ENCODE results near the gene CACNB2. TPM values are rescaled to one million over a fixed set of nuclear protein-coding genes. Genes with fewer than 3 reads are reported as not detected.

CACNB2 gene
- total RNA-seq, 1 experiment from 2014 or later, result not detected

DNA sequence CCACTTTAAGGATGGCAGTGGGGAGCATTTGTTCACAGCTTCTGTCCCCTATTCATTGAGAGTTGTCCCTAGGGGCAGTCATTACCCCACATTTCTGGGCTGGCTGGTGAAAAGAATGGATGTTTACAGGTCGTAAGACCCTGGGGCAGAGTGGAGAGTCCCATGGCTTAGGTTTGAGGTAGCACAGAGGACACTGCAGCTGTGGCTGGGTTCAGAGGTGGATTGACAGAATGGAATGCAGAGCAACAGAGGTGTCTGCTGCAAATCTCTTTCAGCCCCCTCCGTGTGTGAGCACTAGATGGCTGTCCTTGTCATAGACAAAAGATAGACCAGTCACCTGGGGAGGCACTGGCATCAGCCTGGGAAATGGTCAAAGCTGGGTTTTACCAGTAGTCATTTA lies 141.9 kb downstream of the CACNB2 start:
- no peaks in the 10 kb centered on the region for H3K36me3 ChIP-seq
- H3K27me3 ChIP-seq, result no peaks in the 10 kb centered on the region
- H3K4me3 ChIP-seq, result no peak overlapping the region
- no peak for DNase-seq
- H3K9me3 ChIP-seq, result no peaks in the 10 kb centered on the region

DNA sequence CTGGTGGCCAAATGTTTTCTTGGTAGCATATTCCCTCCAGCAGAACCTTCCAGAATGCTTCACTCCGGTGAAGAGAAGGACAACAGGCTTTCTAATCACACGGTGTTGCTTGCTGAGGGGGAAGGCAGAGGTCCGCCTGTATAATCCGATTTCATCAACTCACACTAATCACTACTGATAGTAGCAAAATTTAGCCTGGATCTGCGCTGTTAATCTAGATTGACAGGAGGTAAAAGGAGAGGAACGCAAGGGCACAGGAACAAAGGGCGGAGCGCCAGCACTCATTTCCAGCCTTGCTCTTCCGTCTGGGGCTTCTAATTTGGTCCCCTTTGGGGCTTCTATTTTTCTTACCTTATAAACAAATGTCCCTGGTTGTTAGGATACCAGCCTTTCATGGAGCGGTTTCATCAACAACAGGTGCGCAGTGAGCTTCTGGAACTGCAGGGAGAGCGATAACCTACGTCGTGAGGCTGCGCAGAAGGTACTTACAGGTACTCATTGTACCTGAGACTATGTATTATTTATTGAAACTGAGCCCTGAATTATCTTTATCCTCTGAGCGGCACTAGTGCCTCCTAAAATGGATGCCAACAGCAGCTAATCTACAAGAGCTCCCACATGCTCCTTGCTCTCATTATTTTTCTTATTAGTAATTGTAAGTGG lies 150.6 kb downstream of the CACNB2 start:
- DNase-seq, result no peak
- Histone ChIP-seq H3K27me3 (no peaks in the 10 kb centered on the region), H3K36me3 (no peaks in the 10 kb centered on the region)

DNA sequence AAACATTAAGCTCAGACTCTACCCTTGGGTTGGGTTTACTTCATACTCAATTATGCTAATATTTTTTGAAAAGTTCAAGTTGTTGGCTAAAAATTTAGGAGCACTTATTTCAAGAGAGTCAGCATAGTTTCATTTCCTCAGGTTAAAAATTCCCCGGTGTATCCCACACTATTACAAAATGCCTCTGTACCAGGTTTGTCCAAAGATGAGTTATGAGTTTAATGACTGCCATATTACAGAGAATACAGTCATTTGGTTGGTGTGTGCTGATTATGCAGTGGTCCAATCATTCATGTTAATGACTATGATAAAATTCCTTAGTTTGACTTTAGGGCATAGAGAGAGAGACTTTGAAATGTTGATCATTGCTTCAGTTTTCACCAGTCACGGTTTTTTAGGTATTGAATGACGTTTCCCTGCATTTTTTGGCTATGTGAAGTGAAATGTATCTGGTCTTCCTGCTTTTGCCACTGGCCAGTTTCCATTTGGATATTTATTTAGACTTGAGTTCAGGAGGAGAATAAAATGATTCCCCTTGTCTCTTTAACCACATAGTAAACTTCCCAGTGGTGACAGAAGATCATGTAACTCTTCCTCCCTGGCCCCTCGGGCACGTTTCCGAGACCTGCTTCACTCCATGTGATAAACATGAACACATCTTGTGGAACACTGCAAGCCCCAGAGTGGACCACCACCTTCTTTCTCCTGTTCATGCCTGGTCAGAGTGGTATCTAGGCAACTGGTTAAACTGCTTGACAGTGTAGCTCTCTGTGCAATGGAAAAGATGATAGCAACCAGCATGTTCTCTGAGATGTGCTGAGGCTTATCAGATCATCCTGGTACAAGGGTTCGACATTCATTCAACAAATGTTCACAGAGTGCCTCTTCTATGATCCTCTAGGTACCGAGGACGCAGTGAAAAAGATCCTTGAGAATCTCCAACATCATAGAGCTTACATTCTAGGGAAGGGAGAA lies 153.6 kb downstream of the CACNB2 start:
- Histone ChIP-seq H3K4me3 (no peak overlapping the region), H3K27me3 (no peaks in the 10 kb centered on the region), H3K36me3 (no peaks in the 10 kb centered on the region), H3K9me3 (no peaks in the 10 kb centered on the region)
- DNase-seq, result no peak

More for the DNA sequence above, 150.6 kb downstream of the CACNB2 start:
- Histone ChIP-seq H3K4me3 (no peak overlapping the region), H3K9me3 (no peaks in the 10 kb centered on the region)

DNA sequence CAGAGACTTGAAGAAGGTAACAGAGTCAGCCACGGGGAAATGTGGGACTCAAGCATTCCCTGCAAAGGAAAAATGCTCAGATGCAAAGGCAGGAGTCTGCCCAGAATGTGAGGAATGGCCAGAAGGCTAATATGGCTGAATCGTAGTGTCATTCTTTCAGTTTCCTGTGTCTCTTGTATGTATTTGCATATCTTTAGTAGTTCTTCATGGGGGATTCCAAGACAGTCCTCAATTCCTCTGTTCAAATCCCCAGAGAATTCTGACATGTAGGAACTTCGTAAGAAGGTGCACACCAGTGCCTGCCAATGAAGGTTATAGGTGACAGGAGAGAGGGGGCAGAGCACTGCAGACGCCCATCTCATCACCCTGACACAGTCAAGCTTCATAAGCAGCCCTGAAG lies 154.4 kb downstream of the CACNB2 start:
- H3K36me3 ChIP-seq, result no peaks in the 10 kb centered on the region
- H3K4me3 ChIP-seq, result no peak overlapping the region
- H3K27me3 ChIP-seq, result no peaks in the 10 kb centered on the region
- DNase-seq, result no peak
- no peaks in the 10 kb centered on the region for H3K9me3 ChIP-seq

DNA sequence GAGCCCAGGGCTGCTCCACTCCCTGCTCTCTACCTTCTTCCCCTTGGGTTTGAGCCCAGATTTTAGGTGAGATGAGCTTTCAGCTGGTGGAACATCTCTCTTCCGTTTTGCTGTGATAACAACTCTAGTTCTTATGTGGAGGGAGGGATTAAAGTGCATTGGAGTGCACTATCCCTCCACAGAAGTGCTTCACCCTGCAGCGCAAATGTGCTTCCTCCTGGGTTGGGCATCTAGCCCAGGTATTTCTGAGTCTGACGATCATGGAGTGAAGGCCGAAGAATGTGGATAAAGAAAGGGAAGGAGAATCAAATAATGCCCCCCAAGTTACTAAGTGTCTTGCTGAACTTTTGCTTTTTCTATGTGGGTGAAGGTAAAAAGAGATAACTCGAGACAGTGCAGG lies 157.4 kb downstream of the CACNB2 start:
- Histone ChIP-seq H3K4me3 (no peak overlapping the region), H3K36me3 (no peaks in the 10 kb centered on the region), H3K27me3 (no peaks in the 10 kb centered on the region), H3K9me3 (no peaks in the 10 kb centered on the region)
- no peak for DNase-seq

DNA sequence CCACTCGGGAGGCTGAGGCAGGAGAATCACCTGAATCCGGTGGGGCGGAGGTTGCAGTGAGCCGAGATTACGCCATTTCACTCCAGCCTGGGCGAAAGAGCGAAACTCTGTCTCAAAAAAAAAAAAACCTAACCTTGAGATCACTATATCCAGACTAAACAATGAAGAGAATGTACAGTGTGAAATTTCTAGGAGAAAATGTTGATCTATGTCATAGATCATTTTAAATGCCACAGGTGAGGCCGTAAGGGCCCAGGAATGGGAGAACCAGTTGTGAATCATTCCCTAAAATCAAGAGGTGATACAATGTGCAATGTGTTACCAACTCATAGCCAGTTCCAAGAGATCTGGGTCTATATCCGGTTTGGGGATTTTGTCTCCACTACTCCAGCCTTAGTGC lies 158.0 kb downstream of the CACNB2 start:
- Histone ChIP-seq H3K4me3 (no peak overlapping the region), H3K36me3 (no peaks in the 10 kb centered on the region), H3K27me3 (no peaks in the 10 kb centered on the region), H3K9me3 (no peaks in the 10 kb centered on the region)
- DNase-seq, result no peak

DNA sequence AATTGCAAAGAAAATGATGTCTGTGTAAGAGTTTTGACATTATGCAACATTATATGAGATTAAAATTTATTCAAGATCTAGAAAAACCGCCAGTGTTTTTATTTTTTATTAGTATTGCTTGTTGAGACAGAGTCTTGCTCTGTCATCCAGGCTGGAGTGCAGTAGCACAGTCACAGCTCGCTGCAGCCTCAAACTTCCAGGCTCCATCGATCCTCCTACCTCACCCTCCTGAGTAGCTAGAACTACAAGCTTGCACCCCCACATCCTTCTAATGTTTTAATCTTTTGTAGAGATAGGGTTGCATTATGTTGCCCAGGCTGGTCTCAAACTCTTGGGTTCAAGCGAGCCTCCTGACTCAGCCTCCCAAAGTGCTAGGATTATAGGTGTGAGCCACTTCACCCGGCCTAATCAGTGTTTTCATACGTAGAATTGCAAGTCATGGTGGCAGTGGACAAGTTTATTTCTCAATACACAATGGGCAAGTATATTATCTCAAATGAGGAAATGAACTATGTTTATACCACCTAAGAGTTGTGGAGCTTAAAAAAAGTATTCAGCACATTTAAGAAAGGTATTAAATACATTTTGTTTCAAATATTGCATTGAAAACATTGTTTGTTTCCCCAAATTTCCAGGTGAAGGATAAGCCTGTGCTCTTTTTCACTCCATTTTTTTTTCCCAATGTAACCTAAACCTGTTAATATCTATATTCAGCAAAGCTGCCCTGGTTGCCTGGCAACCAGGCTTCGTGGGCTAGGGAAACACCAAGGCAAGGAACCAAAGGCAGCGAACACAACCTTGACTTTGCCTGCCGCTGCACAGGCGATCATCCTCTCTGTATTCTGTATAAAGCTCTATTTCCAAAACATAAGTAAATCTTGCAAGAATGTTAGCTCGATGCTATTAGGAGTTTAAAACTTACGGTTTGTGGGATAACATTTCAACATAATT lies 163.9 kb downstream of the CACNB2 start:
- Histone ChIP-seq H3K4me3 (no peak overlapping the region), H3K27me3 (no peaks in the 10 kb centered on the region), H3K36me3 (no peaks in the 10 kb centered on the region), H3K9me3 (no peaks in the 10 kb centered on the region)
- DNase-seq, result no peak

DNA sequence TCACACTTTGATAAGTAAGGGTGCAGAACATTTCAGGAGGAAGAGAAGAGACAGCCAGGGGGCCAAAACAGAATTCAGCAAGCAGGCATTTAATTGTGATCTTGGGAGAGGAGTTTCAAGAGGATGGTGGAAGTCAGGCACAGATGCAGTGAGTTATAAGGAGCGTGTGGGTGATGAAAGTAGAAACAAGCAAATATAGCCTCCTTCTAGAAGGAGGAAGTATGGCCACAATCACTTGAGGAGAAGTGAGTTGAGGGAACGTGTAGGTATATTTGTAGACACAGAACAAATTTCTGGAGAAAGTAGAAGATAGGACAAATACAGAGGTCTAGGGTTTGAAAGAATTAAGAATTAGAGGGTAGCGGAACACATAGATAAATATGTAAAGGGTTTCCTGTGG lies 165.8 kb downstream of the CACNB2 start:
- Histone ChIP-seq H3K36me3 (no peaks in the 10 kb centered on the region), H3K4me3 (no peak overlapping the region), H3K9me3 (no peaks in the 10 kb centered on the region), H3K27me3 (no peaks in the 10 kb centered on the region)
- no peak for DNase-seq

DNA sequence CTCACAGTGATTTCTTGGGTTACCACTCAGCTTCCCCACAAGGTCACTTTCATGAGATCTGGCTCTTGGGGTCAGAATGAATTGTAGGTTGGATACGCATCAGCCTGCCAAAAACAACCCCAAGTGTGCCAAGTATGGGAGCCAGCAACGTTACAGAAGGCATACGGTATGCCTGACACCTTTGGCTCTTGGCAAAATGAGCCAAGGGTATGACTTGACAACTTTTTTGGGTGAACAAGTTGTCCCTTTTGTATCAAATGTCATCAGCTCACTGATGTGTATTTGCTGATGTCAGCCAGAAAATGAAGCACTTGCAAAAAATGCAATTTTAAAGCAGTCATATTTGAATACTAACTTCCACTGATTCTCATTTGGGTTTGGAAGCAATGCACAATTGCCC lies 168.4 kb downstream of the CACNB2 start:
- Histone ChIP-seq H3K9me3 (no peaks in the 10 kb centered on the region), H3K4me3 (no peak overlapping the region), H3K36me3 (no peaks in the 10 kb centered on the region), H3K27me3 (no peaks in the 10 kb centered on the region)
- DNase-seq, result peak; percentile 40

DNA sequence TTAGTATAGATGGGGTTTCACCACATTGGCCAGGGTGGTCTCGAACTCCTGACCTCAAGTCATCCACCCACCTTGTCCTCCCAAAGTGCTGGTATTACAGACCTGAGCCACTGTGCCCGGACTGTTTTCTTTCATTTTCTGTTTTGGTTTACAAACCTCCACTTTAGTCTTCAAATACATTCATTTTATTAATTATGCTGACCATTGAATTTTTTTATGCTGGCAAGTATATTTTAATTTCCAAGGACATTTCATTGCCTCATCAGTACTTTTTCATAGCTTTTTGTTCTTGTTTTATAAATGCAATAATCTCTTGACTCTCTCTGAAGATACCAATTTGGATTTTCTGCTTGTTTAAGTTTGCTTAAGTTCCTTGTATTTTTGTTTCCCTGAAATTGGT lies 170.5 kb downstream of the CACNB2 start:
- H3K27me3 ChIP-seq, result no peaks in the 10 kb centered on the region
- no peak for DNase-seq

DNA sequence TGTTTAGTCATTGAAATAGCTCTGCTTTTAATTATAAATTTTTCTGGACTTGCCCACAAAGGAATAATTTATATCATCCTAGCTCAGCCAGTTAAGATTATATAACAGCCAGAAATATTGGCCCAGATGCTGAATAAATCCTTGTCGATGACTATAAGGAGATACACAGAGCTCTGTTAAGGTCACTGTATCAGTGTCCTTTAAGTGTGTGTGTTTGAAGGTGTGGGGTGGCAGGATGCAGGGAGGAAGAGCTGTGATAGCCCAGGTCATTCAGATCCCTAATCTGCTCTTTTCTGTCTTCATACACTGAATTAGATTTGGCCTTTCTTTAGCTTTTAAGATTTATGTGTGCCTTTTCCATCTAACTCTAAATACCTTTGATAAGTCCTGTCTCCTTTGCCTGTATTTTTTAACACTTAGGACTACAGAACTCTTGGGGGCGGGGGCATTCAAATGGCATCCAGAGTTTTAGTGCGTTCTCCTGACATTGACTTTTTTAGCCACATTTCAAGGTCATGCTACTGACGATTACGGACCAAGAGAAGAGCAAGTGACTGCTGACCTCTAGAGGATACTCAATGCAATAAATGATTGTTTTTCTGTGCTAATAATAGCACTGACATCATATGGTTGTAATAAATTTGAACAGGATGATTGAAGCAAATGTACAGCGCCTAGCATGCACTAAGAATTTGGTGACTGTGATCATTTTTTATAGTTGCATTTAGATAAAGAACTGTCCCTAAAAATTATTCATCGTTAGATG lies 172.3 kb downstream of the CACNB2 start:
- no peaks in the 10 kb centered on the region for H3K9me3 ChIP-seq
- DNase-seq, result no peak

More for the DNA sequence above, 170.5 kb downstream of the CACNB2 start:
- H3K36me3 ChIP-seq, result no peaks in the 10 kb centered on the region
- H3K4me3 ChIP-seq, result no peak overlapping the region
- no peaks in the 10 kb centered on the region for H3K9me3 ChIP-seq

DNA sequence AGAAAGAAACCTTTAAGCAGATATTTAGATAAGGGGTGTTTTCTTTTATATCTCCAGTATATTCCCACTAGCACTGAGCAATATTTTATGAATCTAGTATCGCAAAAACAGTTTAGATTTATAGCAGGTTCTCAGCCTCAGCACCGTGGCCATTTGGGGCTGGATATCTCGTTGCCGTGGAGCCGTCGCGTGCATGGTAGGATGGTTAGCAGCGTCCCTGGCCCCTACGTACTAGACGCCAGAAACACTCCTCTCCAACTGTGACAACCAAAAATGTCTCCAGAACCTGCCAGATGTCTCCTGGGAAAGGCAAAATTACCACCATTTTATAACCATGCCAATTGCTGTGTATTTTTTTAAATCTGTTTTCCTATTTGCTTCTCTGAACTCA lies 172.9 kb downstream of the CACNB2 start:
- H3K9me3 ChIP-seq, result no peaks in the 10 kb centered on the region
- H3K36me3 ChIP-seq, result no peaks in the 10 kb centered on the region
- DNase-seq, result no peak
- no peak overlapping the region for H3K4me3 ChIP-seq
- no peaks in the 10 kb centered on the region for H3K27me3 ChIP-seq

More for the DNA sequence above, 172.3 kb downstream of the CACNB2 start:
- Histone ChIP-seq H3K36me3 (no peaks in the 10 kb centered on the region), H3K4me3 (no peak overlapping the region), H3K27me3 (no peaks in the 10 kb centered on the region)

DNA sequence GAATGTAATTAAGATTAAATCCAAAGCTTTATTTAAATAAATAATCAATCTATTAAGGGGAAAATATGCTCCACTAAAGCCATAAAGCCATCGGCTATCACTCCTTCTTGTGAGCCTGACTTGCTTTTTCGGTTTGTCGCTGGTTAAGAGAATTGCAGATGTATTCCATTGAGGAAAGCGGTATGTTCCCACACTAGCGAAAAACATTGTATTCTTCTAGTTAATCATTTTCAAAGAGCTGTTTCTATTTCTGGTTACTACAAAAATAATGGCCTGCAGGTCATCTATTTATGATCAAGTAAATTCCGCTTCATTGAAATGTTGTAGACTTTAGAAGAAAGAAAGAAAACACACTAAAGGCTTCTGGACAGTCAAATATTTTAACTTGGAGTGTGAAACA lies 173.4 kb downstream of the CACNB2 start:
- H3K27me3 ChIP-seq, result no peaks in the 10 kb centered on the region
- no peaks in the 10 kb centered on the region for H3K36me3 ChIP-seq
- no peak for DNase-seq

DNA sequence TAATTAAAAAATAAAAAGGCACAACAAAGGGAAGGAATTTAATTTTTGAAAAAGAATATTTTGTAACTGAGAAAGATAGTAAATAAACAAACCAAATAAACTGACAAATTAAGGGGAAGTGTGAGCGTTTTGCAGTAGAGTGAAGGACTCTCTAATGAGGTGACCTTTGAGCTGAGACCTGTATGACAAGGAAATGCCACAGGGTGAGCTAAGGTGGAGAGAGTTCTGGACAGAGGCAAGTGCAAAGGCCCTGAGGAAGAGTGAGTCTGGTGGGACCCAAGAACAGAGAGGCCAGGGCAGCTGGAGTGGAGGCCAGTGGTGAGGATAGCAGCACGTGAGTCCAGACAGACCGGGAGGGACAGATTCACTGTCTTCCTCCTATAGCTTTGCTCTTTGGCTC lies 179.4 kb downstream of the CACNB2 start:
- Histone ChIP-seq H3K9me3 (no peaks in the 10 kb centered on the region), H3K4me3 (no peak overlapping the region), H3K36me3 (no peaks in the 10 kb centered on the region), H3K27me3 (no peaks in the 10 kb centered on the region)
- DNase-seq, result no peak

More for the DNA sequence above, 173.4 kb downstream of the CACNB2 start:
- Histone ChIP-seq H3K9me3 (no peaks in the 10 kb centered on the region), H3K4me3 (no peak overlapping the region)

DNA sequence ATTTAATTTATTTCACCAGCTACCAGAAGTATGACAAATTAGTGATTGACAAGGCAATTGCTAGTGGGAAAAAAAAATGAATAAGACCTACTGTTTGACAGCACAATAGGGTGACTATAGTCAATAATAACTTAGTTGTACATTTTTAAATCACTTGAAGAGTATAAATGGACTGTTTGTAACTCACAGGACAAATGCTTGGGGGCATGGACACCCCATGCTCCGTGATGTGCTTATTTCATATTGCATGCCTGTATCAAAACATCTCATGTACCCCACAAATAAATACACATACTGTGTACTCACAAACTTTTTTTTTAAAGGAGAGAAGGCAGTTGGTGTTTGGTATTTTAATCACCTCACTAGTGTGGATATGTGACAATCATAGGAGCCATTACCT lies 181.1 kb downstream of the CACNB2 start:
- no peak overlapping the region for H3K4me3 ChIP-seq
- H3K36me3 ChIP-seq, result no peaks in the 10 kb centered on the region
- H3K9me3 ChIP-seq, result no peaks in the 10 kb centered on the region
- H3K27me3 ChIP-seq, result no peaks in the 10 kb centered on the region
- no peak for DNase-seq

DNA sequence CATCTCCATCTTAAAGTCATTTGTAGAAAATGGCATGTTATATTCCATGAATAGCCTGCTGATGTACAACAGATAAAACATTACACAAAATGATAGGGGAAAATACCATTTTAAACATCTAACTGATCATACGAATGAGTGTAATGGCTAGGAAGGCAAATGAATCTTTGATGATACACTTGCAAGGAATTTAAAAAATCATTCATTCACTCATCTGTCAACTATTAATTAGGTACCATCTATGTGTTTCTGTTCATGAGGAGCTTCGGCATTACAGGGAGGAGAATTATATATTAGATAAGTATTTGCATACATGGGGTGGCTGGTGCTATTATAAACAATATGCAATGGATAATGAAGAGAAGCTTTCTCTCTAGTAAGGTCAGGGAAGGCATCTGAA lies 183.7 kb downstream of the CACNB2 start:
- no peak for DNase-seq
- H3K9me3 ChIP-seq, result no peaks in the 10 kb centered on the region
- no peaks in the 10 kb centered on the region for H3K36me3 ChIP-seq
- H3K4me3 ChIP-seq, result no peak overlapping the region
- H3K27me3 ChIP-seq, result no peaks in the 10 kb centered on the region

All from MG63 (cell line).